Endodermal cell (in vitro differentiated cells): ENCODE measurements around the gene SDR9C7. TPM values are rescaled to one million over a fixed set of nuclear protein-coding genes. Genes with fewer than 3 reads are reported as not detected.
"Not testable (repeated sequence)": the region's sequence is repeated elsewhere in the genome, so short reads cannot be mapped to it uniquely, and the experiment has no call there.

Source experiments
- DNase-seq: peaks from one replicate; pipeline ENCODE4 v3.0.0-alpha.2; 2017
- H3K27ac ChIP-seq: 2 replicates; pipeline ENCODE4 v1.5.1; 2013; ENCODE audit warnings: mild to moderate bottlenecking, low read depth, low read length, moderate library complexity
- H3K27me3 ChIP-seq: 2 replicates; pipeline ENCODE4 v1.6.1; 2013; ENCODE audit warnings: mild to moderate bottlenecking, low read length, moderate library complexity; ENCODE audit not compliant: insufficient read depth, control insufficient read depth, poor library complexity, severe bottlenecking
- H3K36me3 ChIP-seq: 2 replicates; pipeline ENCODE4 v1.7.0; 2013; ENCODE audit warnings: mild to moderate bottlenecking, low read length, moderate library complexity; ENCODE audit not compliant: control insufficient read depth, insufficient read depth
- H3K4me1 ChIP-seq: one replicate; pipeline ENCODE4 v1.7.0; 2013; ENCODE audit warnings: low read length; ENCODE audit not compliant: control insufficient read depth, insufficient read depth
- H3K4me3 ChIP-seq: 2 replicates; pipeline ENCODE4 v1.5.1; 2013; ENCODE audit warnings: mild to moderate bottlenecking, low read length, moderate library complexity
- H3K9ac ChIP-seq: 2 replicates; pipeline ENCODE4 v1.6.1; 2013; ENCODE audit warnings: mild to moderate bottlenecking, low read length, moderate library complexity; ENCODE audit not compliant: poor library complexity, severe bottlenecking; ENCODE audit errors: extremely low read depth
- H3K9me3 ChIP-seq: 2 replicates; pipeline ENCODE4 v1.6.1; 2013; ENCODE audit warnings: mild to moderate bottlenecking, low read length, moderate library complexity; ENCODE audit not compliant: control insufficient read depth
- H3K27ac Mint-ChIP-seq: 2 replicates; pipeline ENCODE4 v1.8.0; 2020; ENCODE audit warnings: mixed read lengths
- H3K27me3 Mint-ChIP-seq: 2 replicates; pipeline ENCODE4 v1.8.0; 2021; ENCODE audit warnings: mild to moderate bottlenecking, mixed read lengths; ENCODE audit not compliant: insufficient read depth
- H3K36me3 Mint-ChIP-seq: 2 replicates; pipeline ENCODE4 v1.8.0; 2020; ENCODE audit warnings: low read depth, mixed read lengths
- H3K4me1 Mint-ChIP-seq: 2 replicates; pipeline ENCODE4 v1.8.0; 2020; ENCODE audit warnings: mixed read lengths
- H3K4me3 Mint-ChIP-seq: 2 replicates; pipeline ENCODE4 v1.8.0; 2020; ENCODE audit warnings: mild to moderate bottlenecking, moderate library complexity, mixed read lengths
- H3K9me3 Mint-ChIP-seq: 2 replicates; pipeline ENCODE4 v1.8.0; 2020; ENCODE audit warnings: mild to moderate bottlenecking, mixed read lengths
- WGBS, 2 experiments: methylation state at CpG; one replicate each; pipeline versions ENCODE4 v1.1.5 to v1.1.7; 2013; ENCODE audit warnings: missing lambda C conversion rate in 2 of 2, mixed read lengths in 1 of 2; ENCODE audit not compliant: insufficient coverage in 1 of 2, insufficient read length in 1 of 2; 5-methylcytosine and 5-hydroxymethylcytosine counted together
- total RNA-seq, 2 donors: library from RNA; stranded (reverse); fragmentation: NEBNext Ultra II Directional in 1 of 2; extraction: Animal tissue kit (Norgen Biotek cat#: 25700) in 1 of 2; gene quantifications; 2 replicates in 1 of 2; 3 replicates in 1 of 2; pipeline ENCODE4 v1.2.1, GENCODE V29; 2021
- TF ChIP-seq, protein P1 (sequence below): fragments of 200-600 bp; sonication (generic); conservative IDR thresholded peaks from 2 replicates; pipeline ENCODE4 v1.5.0; 2021; ENCODE audit warnings: antibody characterized with exemption, mild to moderate bottlenecking

SDR9C7 gene
- total RNA-seq, 2 donors from 2014 or later: not detected

DNA sequence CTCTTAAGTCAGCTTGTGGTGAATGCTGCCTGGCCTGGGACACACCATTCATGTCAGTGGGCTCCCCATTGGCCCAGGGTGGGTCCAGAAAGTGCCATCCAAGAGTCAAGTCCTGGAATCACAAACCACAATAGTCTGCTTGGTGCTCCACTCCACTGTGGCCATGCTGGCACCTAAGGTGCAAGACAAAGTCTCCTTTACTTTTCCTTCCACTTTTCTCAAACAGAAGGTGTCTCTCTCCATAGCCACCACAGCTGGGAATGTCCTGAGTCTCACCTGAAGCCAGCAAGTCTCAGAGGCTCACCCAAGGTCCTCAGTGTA, 14.2 kb upstream of the SDR9C7 start:
- Histone ChIP-seq H3K27me3 (no peaks in the 10 kb centered on the region), H3K9me3 (peaks cover 12% of the 10 kb centered on the region), H3K27ac (no peak overlapping the region), H3K36me3 (no peaks in the 10 kb centered on the region), H3K4me1 (no peaks in the 10 kb centered on the region), H3K9ac (no peak overlapping the region), H3K4me3 (no peak overlapping the region)
- TF ChIP-seq, protein P1, sequence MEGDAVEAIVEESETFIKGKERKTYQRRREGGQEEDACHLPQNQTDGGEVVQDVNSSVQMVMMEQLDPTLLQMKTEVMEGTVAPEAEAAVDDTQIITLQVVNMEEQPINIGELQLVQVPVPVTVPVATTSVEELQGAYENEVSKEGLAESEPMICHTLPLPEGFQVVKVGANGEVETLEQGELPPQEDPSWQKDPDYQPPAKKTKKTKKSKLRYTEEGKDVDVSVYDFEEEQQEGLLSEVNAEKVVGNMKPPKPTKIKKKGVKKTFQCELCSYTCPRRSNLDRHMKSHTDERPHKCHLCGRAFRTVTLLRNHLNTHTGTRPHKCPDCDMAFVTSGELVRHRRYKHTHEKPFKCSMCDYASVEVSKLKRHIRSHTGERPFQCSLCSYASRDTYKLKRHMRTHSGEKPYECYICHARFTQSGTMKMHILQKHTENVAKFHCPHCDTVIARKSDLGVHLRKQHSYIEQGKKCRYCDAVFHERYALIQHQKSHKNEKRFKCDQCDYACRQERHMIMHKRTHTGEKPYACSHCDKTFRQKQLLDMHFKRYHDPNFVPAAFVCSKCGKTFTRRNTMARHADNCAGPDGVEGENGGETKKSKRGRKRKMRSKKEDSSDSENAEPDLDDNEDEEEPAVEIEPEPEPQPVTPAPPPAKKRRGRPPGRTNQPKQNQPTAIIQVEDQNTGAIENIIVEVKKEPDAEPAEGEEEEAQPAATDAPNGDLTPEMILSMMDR: no peak
- Mint-ChIP-seq H3K27me3 (peaks cover 17% of the 10 kb centered on the region), H3K36me3 (peaks cover 2% of the 10 kb centered on the region), H3K9me3 (peaks cover 14% of the 10 kb centered on the region), H3K4me3 (no peak overlapping the region), H3K27ac (no peak overlapping the region), H3K4me1 (no peaks in the 10 kb centered on the region)
- peak; percentile 27 for DNase-seq

DNA sequence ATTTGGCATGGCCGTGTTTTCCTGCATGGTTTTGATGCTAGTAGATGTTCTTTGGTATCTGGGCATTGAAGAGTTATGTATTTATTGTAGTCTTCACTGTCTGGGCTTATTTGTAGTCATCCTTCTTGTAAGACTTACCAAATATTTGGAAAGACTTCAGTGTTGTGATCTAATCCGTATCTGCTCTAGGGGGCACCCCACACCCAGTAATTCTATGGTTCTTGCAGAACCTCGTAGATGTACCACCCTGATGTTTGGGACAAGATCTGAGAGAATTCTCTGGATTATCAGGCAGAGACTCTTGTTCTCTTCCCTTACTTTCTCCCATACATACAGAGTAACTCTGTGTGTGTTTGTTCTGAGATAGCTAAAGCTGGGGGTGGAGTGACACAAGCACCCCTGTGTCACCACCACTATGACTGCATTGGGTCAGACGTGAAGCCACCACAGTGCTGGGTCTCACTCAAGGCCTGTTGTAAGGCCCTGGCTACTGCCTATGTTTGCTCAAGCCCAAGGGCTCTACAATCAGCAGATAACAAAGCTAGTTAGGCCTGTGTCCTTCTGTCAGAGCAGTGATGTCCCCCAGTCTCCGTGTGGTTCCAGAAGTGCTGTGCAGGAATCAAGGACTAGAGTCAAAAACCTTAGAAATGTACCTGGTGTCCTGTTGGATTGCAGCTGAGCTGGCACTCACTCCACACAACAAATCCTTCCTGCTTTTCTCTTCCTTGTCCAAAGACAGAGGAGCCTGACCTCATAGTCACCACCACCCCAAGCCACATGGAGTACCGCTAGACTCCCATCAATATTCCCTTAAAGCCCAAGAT, 13.6 kb upstream of the SDR9C7 start:
- Histone ChIP-seq H3K27me3 (no peaks in the 10 kb centered on the region), H3K36me3 (no peaks in the 10 kb centered on the region), H3K4me1 (no peaks in the 10 kb centered on the region), H3K4me3 (no peak overlapping the region), H3K27ac (no peak overlapping the region), H3K9ac (no peak overlapping the region), H3K9me3 (peaks cover 15% of the 10 kb centered on the region)
- Mint-ChIP-seq H3K36me3 (peaks cover 2% of the 10 kb centered on the region), H3K9me3 (peaks cover 20% of the 10 kb centered on the region), H3K4me1 (no peaks in the 10 kb centered on the region), H3K4me3 (no peak overlapping the region), H3K27me3 (peaks cover 14% of the 10 kb centered on the region), H3K27ac (no peak overlapping the region)
- DNase-seq: peak; percentile 72
- TF ChIP-seq, protein P1: peak; percentile 40
- WGBS, 2 experiments: 87 to 95% methylated on average over 3 to 6 of the region's 6 CpGs

DNA sequence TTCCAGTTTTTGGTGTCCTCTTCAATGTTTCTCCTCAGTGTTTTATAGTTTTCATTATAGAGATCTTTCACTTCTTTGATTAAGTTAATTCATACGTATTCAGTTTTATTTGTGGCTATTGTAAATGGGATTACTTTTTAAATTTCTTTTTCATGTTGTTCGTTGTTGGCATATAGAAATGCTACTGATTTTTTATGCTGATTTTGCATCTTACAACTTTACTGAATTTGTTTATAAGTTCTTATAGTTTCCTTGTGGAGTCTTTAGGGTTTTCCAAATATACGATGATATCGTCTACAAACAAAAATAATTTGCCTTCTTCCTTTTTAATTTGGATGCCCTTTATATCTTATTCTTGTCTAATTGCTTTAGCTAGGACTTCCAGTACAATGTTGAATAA, 9.7 kb upstream of the SDR9C7 start:
- no peak for DNase-seq
- no peaks in the 10 kb centered on the region for H3K4me1 ChIP-seq
- TF ChIP-seq, protein P1: no peak
- WGBS, 2 experiments: 93 to 100% methylated on average over 1 to 4 of the region's 4 CpGs
- peaks cover 5% of the 10 kb centered on the region for H3K4me1 Mint-ChIP-seq
- no peaks in the 10 kb centered on the region for H3K27me3 ChIP-seq
- H3K27me3 Mint-ChIP-seq: peaks cover 18% of the 10 kb centered on the region
- H3K27ac Mint-ChIP-seq: no peak overlapping the region
- no peak overlapping the region for H3K9ac ChIP-seq
- H3K9me3 Mint-ChIP-seq: peaks cover 22% of the 10 kb centered on the region
- H3K4me3 ChIP-seq: no peak overlapping the region
- peaks cover 15% of the 10 kb centered on the region for H3K9me3 ChIP-seq
- no peaks in the 10 kb centered on the region for H3K36me3 Mint-ChIP-seq
- H3K36me3 ChIP-seq: no peaks in the 10 kb centered on the region
- H3K4me3 Mint-ChIP-seq: no peak overlapping the region
- no peak overlapping the region for H3K27ac ChIP-seq

DNA sequence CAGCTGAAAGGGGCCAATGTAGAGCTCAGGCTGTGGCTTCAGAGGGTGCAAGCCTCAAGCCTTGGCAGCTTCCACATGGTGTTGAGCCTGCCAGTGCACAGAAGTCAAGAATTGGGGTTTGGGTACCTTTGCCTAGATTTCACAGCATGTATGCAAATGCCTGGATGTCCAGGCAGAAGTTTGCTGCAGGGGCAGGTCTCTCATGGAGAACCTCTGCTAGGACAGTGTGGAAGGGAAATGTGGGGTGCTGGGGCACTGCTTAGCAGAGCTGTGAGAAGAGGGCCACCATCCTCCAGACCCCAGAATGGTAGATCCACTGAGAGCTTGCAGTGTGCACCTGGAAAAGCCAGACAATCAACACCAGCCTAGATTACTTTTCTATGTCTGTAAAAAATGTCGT, 9.2 kb upstream of the SDR9C7 start:
- H3K4me3 Mint-ChIP-seq, DNase-seq, H3K4me1 ChIP-seq, H3K36me3 Mint-ChIP-seq, H3K4me1 Mint-ChIP-seq, H3K27ac Mint-ChIP-seq, H3K9ac ChIP-seq, H3K27me3 ChIP-seq, H3K27ac ChIP-seq, H3K4me3 ChIP-seq, H3K36me3 ChIP-seq: not testable (repeated sequence)
- H3K9me3 ChIP-seq: peaks cover 15% of the 10 kb centered on the region
- WGBS, 2 experiments: 86 to 100% methylated on average over 1 of the region's 1 CpG
- peaks cover 18% of the 10 kb centered on the region for H3K27me3 Mint-ChIP-seq
- peaks cover 22% of the 10 kb centered on the region for H3K9me3 Mint-ChIP-seq
